ENCODE measurements around the gene HIBADH.

DNA sequence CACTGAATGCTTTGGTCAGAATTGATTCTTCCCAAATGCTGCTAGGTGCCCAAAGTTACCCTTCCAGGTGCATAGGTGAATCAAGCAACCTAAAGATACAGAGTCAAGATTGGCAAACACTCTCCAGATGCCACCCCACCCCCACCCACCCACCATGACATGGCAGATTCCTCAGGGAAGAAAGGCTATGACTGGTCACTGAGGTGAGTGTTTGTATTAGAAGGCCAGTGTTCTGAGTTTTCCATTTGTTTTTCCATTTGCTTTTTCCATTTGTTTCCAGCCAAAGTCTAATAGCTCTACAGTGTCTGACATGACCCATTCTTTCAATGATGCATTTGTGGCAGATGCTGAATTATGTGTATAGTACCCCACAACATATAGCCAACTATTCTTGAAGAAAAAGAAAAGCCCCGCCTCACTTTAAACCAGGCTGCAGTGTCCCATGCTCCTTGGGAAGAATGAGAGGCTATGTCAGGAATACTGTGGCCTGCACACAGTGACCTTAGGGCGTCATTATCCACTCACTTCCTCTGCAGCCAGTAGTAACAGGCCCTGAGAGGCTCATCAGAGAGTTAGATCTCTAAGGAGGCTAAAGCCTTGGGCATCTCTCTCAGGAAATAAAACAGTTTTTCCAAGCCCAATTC lies 16.1 kb upstream of the HIBADH start:
- TF ChIP-seq, protein P1, sequence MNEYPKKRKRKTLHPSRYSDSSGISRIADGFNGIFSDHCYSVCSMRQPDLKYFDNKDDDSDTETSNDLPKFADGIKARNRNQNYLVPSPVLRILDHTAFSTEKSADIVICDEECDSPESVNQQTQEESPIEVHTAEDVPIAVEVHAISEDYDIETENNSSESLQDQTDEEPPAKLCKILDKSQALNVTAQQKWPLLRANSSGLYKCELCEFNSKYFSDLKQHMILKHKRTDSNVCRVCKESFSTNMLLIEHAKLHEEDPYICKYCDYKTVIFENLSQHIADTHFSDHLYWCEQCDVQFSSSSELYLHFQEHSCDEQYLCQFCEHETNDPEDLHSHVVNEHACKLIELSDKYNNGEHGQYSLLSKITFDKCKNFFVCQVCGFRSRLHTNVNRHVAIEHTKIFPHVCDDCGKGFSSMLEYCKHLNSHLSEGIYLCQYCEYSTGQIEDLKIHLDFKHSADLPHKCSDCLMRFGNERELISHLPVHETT (tag by site-specific recombination; IDR thresholded peaks at IDR 0.05): no peak
- TF ChIP-seq, protein P2, sequence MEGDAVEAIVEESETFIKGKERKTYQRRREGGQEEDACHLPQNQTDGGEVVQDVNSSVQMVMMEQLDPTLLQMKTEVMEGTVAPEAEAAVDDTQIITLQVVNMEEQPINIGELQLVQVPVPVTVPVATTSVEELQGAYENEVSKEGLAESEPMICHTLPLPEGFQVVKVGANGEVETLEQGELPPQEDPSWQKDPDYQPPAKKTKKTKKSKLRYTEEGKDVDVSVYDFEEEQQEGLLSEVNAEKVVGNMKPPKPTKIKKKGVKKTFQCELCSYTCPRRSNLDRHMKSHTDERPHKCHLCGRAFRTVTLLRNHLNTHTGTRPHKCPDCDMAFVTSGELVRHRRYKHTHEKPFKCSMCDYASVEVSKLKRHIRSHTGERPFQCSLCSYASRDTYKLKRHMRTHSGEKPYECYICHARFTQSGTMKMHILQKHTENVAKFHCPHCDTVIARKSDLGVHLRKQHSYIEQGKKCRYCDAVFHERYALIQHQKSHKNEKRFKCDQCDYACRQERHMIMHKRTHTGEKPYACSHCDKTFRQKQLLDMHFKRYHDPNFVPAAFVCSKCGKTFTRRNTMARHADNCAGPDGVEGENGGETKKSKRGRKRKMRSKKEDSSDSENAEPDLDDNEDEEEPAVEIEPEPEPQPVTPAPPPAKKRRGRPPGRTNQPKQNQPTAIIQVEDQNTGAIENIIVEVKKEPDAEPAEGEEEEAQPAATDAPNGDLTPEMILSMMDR (tag by site-specific recombination; IDR thresholded peaks at IDR 0.05): no peak
- no peak for TF ChIP-seq KLF10 (tag by site-specific recombination; IDR thresholded peaks at IDR 0.05)
- no peak for TF ChIP-seq YY1 (tag by site-specific recombination; IDR thresholded peaks at IDR 0.05)
- TF ChIP-seq SETDB1 (IDR thresholded peaks at IDR 0.05; ENCODE audit: insufficient read length, low read length): no peak
- TF ChIP-seq SCRT2 (tag by site-specific recombination; IDR thresholded peaks at IDR 0.05): no peak
- no peak for TF ChIP-seq ZNF677 (tag by site-specific recombination; IDR thresholded peaks at IDR 0.05)
- no peak for TF ChIP-seq KLF16 (tag by site-specific recombination; IDR thresholded peaks at IDR 0.05)
- no peak for TF ChIP-seq ZNF654 (tag by site-specific recombination; IDR thresholded peaks at IDR 0.05; ENCODE audit: low read depth)

All from HEK293 (cell line).